ENCODE measurements around the gene RPS6KC1. TPM values are rescaled to one million over a fixed set of nuclear protein-coding genes. Genes with fewer than 3 reads are reported as not detected.

RPS6KC1 gene
- total RNA-seq, 1 experiment from 2014 or later = 20.5 TPM

DNA sequence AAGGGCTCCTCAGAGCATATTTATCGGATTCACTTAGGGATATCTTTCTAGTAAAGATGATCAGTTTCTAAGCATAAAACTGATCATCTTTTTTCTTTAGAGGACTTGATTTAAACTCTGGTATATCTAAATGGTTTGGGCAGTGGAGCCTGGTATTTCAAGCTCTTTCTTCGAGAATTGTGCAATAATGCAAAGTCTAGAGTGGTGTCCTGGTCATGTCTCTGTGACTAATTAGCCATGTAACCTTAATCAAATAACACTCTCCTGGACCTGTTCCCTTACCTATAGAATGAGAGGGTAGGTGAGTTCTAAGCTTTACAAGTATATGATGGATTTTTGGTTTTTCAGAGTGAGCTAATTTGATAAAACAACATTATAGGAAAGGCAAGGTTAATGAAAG, 225.2 kb downstream of the RPS6KC1 start:
- Histone ChIP-seq H3K27me3 (ENCODE audit: control insufficient read depth, insufficient read depth, low read length) (no peaks in the 10 kb centered on the region), H3K4me1 (ENCODE audit: control insufficient read depth, insufficient read depth, low read length) (no peaks in the 10 kb centered on the region), H3K27ac (ENCODE audit: low read length) (no peak overlapping the region), H3K36me3 (ENCODE audit: control insufficient read depth, insufficient read depth, low read length) (no peaks in the 10 kb centered on the region), H3K4me3 (ENCODE audit: low read depth in 2 of 2, low read length in 2 of 2) (no peak overlapping the region), H3K9me3 (ENCODE audit: control insufficient read depth, insufficient read depth, low read depth, low read length) (no peaks in the 10 kb centered on the region)
- ChIA-PET CTCF (no interaction called here), POLR2A (no interaction called here)
- intact Hi-C loops (cut with micrococcal nuclease; ENCODE audit: unreplicated experiment) = no loop called here
- ATAC-seq (no peak), DNase-seq (ENCODE audit: low read depth, low spot score) (no peak)
- in situ Hi-C loops (cut with HindIII; ENCODE audit: low pct_unique_long_range_greater_than_20kb, low sequenced_read_pairs) = no loop called here
- TF ChIP-seq, protein P1, sequence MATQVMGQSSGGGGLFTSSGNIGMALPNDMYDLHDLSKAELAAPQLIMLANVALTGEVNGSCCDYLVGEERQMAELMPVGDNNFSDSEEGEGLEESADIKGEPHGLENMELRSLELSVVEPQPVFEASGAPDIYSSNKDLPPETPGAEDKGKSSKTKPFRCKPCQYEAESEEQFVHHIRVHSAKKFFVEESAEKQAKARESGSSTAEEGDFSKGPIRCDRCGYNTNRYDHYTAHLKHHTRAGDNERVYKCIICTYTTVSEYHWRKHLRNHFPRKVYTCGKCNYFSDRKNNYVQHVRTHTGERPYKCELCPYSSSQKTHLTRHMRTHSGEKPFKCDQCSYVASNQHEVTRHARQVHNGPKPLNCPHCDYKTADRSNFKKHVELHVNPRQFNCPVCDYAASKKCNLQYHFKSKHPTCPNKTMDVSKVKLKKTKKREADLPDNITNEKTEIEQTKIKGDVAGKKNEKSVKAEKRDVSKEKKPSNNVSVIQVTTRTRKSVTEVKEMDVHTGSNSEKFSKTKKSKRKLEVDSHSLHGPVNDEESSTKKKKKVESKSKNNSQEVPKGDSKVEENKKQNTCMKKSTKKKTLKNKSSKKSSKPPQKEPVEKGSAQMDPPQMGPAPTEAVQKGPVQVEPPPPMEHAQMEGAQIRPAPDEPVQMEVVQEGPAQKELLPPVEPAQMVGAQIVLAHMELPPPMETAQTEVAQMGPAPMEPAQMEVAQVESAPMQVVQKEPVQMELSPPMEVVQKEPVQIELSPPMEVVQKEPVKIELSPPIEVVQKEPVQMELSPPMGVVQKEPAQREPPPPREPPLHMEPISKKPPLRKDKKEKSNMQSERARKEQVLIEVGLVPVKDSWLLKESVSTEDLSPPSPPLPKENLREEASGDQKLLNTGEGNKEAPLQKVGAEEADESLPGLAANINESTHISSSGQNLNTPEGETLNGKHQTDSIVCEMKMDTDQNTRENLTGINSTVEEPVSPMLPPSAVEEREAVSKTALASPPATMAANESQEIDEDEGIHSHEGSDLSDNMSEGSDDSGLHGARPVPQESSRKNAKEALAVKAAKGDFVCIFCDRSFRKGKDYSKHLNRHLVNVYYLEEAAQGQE (IDR thresholded peaks at IDR 0.05; ENCODE audit: insufficient read depth in 1 of 2, low read depth in 2 of 2, low read length in 1 of 2) = no peak
- TF ChIP-seq POLR2AphosphoS5 (IDR thresholded peaks at IDR 0.05; ENCODE audit: low read depth, low read length) = no peak
- no peak for TF ChIP-seq SIN3A (IDR thresholded peaks at IDR 0.05; ENCODE audit: borderline replicate concordance, insufficient read depth, low read depth, low read length)
- TF ChIP-seq, protein P2, sequence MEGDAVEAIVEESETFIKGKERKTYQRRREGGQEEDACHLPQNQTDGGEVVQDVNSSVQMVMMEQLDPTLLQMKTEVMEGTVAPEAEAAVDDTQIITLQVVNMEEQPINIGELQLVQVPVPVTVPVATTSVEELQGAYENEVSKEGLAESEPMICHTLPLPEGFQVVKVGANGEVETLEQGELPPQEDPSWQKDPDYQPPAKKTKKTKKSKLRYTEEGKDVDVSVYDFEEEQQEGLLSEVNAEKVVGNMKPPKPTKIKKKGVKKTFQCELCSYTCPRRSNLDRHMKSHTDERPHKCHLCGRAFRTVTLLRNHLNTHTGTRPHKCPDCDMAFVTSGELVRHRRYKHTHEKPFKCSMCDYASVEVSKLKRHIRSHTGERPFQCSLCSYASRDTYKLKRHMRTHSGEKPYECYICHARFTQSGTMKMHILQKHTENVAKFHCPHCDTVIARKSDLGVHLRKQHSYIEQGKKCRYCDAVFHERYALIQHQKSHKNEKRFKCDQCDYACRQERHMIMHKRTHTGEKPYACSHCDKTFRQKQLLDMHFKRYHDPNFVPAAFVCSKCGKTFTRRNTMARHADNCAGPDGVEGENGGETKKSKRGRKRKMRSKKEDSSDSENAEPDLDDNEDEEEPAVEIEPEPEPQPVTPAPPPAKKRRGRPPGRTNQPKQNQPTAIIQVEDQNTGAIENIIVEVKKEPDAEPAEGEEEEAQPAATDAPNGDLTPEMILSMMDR (IDR thresholded peaks at IDR 0.05) = no peak
- TF ChIP-seq TCF7L2 (IDR thresholded peaks at IDR 0.05; ENCODE audit: low read depth, low read length) = no peak
- BruUV-seq (replicated peaks) = no TSS peak

GRCh38 chr1:213277036-213277435, 226.0 kb downstream of the RPS6KC1 start:
- CTCF ChIA-PET = no interaction called here
- no peak overlapping the region for H3K4me3 ChIP-seq (ENCODE audit: low read depth in 2 of 2, low read length in 2 of 2)

More at GRCh38 chr1:213277036-213277435, 226.0 kb downstream of the RPS6KC1 start:
- intact Hi-C loops (cut with micrococcal nuclease; ENCODE audit: unreplicated experiment) = no loop called here
- POLR2A ChIA-PET = no interaction called here
- Histone ChIP-seq H3K36me3 (ENCODE audit: control insufficient read depth, insufficient read depth, low read length) (no peaks in the 10 kb centered on the region), H3K4me1 (ENCODE audit: control insufficient read depth, insufficient read depth, low read length) (no peaks in the 10 kb centered on the region), H3K9me3 (ENCODE audit: control insufficient read depth, insufficient read depth, low read depth, low read length) (no peaks in the 10 kb centered on the region), H3K27ac (ENCODE audit: low read length) (no peak overlapping the region), H3K27me3 (ENCODE audit: control insufficient read depth, insufficient read depth, low read length) (no peaks in the 10 kb centered on the region)
- BruUV-seq (replicated peaks) = no TSS peak
- TF ChIP-seq SIN3A (IDR thresholded peaks at IDR 0.05; ENCODE audit: borderline replicate concordance, insufficient read depth, low read depth, low read length) (no peak), TCF7L2 (IDR thresholded peaks at IDR 0.05; ENCODE audit: low read depth, low read length) (no peak), POLR2AphosphoS5 (IDR thresholded peaks at IDR 0.05; ENCODE audit: low read depth, low read length) (no peak)
- TF ChIP-seq, protein P2 (IDR thresholded peaks at IDR 0.05) = no peak
- TF ChIP-seq, protein P1 (IDR thresholded peaks at IDR 0.05; ENCODE audit: insufficient read depth in 1 of 2, low read depth in 2 of 2, low read length in 1 of 2) = no peak
- in situ Hi-C loops (cut with HindIII; ENCODE audit: low pct_unique_long_range_greater_than_20kb, low sequenced_read_pairs) = no loop called here
- no peak for ATAC-seq
- DNase-seq (ENCODE audit: low read depth, low spot score) = no peak

Measured in Panc1 (cell line).